Fibroblast of lung (primary cell): ENCODE data around the gene COPRS. TPM values are rescaled to one million over a fixed set of nuclear protein-coding genes. Genes with fewer than 3 reads are reported as not detected.

Experiments used
- DNase-seq, 2 donors: peaks; one replicate each; pipeline versions ENCODE4 v3.0.0 to v3.0.0-alpha.2; 2010; ENCODE audit warnings: low read depth in 2 of 2
- H2AFZ ChIP-seq: 2 replicates; pipeline ENCODE4 v1.5.1; 2012; ENCODE audit warnings: low read length, control low read depth, inconsistent platforms
- H3K27ac ChIP-seq: 2 replicates; pipeline ENCODE4 v1.5.1; 2011; ENCODE audit warnings: low read length, control low read depth; ENCODE audit not compliant: insufficient read depth
- H3K27me3 ChIP-seq: 2 replicates; pipeline ENCODE4 v1.5.1; 2011; ENCODE audit warnings: mild to moderate bottlenecking, low read length; ENCODE audit not compliant: control insufficient read depth, insufficient read depth
- H3K36me3 ChIP-seq: 2 replicates; pipeline ENCODE4 v1.5.1; 2011; ENCODE audit warnings: low read length; ENCODE audit not compliant: control insufficient read depth, insufficient read depth
- H3K4me1 ChIP-seq: 2 replicates; pipeline ENCODE4 v1.5.1; 2011; ENCODE audit warnings: low read length; ENCODE audit not compliant: control insufficient read depth, insufficient read depth; ENCODE audit errors: extremely low read depth
- H3K4me2 ChIP-seq: 2 replicates; pipeline ENCODE4 v1.5.1; 2011; ENCODE audit warnings: low read length, control low read depth; ENCODE audit not compliant: insufficient read depth; ENCODE audit errors: extremely low read depth
- H3K4me3 ChIP-seq, 4 experiments: fragments of 200-600 bp in 1 of 4; sonication (generic) in 1 of 4; replicated peaks in 1 of 4; 2 replicates each; pipeline ENCODE4 v1.5.1; 2011 to 2016; ENCODE audit warnings: low read length in 4 of 4, low read depth in 3 of 4, mild to moderate bottlenecking in 3 of 4, control low read depth in 2 of 4, inconsistent platforms in 1 of 4, mixed read lengths in 1 of 4; ENCODE audit not compliant: insufficient read depth in 1 of 4; ENCODE audit errors: control extremely low read depth in 1 of 4
- H3K79me2 ChIP-seq: 2 replicates; pipeline ENCODE4 v1.5.1; 2012; ENCODE audit warnings: mild to moderate bottlenecking, low read length, inconsistent platforms; ENCODE audit not compliant: control insufficient read depth, insufficient read depth
- H3K9ac ChIP-seq: 2 replicates; pipeline ENCODE4 v1.5.1; 2011; ENCODE audit warnings: mild to moderate bottlenecking, low read length, control low read depth; ENCODE audit not compliant: insufficient read depth
- H3K9me3 ChIP-seq: 2 replicates; pipeline ENCODE4 v1.5.1; 2012; ENCODE audit warnings: low read depth, low read length; ENCODE audit not compliant: control insufficient read depth, insufficient read depth
- H4K20me1 ChIP-seq: 2 replicates; pipeline ENCODE4 v1.5.1; 2011; ENCODE audit warnings: low read length; ENCODE audit not compliant: control insufficient read depth, insufficient read depth; ENCODE audit errors: extremely low read depth
- CTCF ChIP-seq, 2 donors: IDR thresholded peaks in 1 of 2; conservative IDR thresholded peaks in 1 of 2; 1 replicate in 1 of 2; 2 replicates in 1 of 2; pipeline ENCODE4 v1.5.1; 2011 to 2012; ENCODE audit warnings: low read length in 2 of 2, control low read depth in 1 of 2, inconsistent platforms in 1 of 2, low read depth in 1 of 2, mild to moderate bottlenecking in 1 of 2
- EZH2 ChIP-seq: IDR thresholded peaks from 2 replicates; pipeline ENCODE4 v1.5.1; 2012; ENCODE audit warnings: low read length, control low read depth, mild to moderate bottlenecking; ENCODE audit errors: missing control alignments
- polyA plus RNA-seq, 2 donors: library from polyadenylated mRNA; depleted of rRNA in 1 of 2; stranded (reverse) in 1 of 2; unstranded in 1 of 2; fragments of >200 nt; gene quantifications; 2 replicates each; pipeline ENCODE4 v1.2.1, GENCODE V29; 2011 to 2012; ENCODE audit warnings: missing spikeins in 1 of 2
- total RNA-seq: library from RNA; depleted of rRNA; stranded (reverse); fragments of >200 nt; gene quantifications from 2 replicates; pipeline ENCODE4 v1.2.1, GENCODE V29; 2014

The COPRS gene
- total and polyA plus RNA-seq, 2 donors (not counting 1 experiment from before 2014, with no cell fraction given), result 97.9 to 98.7 TPM

GRCh38 chr17:31838636-31839225, 20.3 kb downstream of the COPRS start:
- no peaks in the 10 kb centered on the region for H3K79me2 ChIP-seq
- H3K27ac ChIP-seq, result no peak overlapping the region
- H3K9me3 ChIP-seq, result no peaks in the 10 kb centered on the region
- H2AFZ ChIP-seq, result no peak overlapping the region
- no peaks in the 10 kb centered on the region for H3K36me3 ChIP-seq
- peak; percentile 62 to 64 for DNase-seq
- H3K9ac ChIP-seq, result no peak overlapping the region
- peaks cover 9% of the 10 kb centered on the region for H3K4me1 ChIP-seq
- no peaks in the 10 kb centered on the region for H4K20me1 ChIP-seq
- TF ChIP-seq CTCF (conservative IDR thresholded peaks at IDR 0.05 in 1 of 2, IDR thresholded peaks at IDR 0.05 in 1 of 2; ENCODE audit: low read depth in 1 of 2, low read length in 2 of 2), result no peak
- TF ChIP-seq EZH2, result no peak
- no peaks in the 10 kb centered on the region for H3K27me3 ChIP-seq
- no peak overlapping the region for H3K4me3 ChIP-seq
- H3K4me2 ChIP-seq, result no peak overlapping the region

GRCh38 chr17:31835984-31836383, 23.1 kb downstream of the COPRS start:
- Histone ChIP-seq H3K9me3 (no peaks in the 10 kb centered on the region), H3K9ac (no peak overlapping the region), H3K27me3 (no peaks in the 10 kb centered on the region), H3K36me3 (no peaks in the 10 kb centered on the region), H3K4me3 (no peak overlapping the region), H2AFZ (no peak overlapping the region), H3K4me2 (no peak overlapping the region), H3K79me2 (no peaks in the 10 kb centered on the region), H4K20me1 (no peaks in the 10 kb centered on the region), H3K4me1 (peaks cover 4% of the 10 kb centered on the region), H3K27ac (no peak overlapping the region)
- no peak for DNase-seq
- no peak for TF ChIP-seq EZH2
- TF ChIP-seq CTCF (conservative IDR thresholded peaks at IDR 0.05 in 1 of 2, IDR thresholded peaks at IDR 0.05 in 1 of 2; ENCODE audit: low read depth in 1 of 2, low read length in 2 of 2), result no peak

- H3K79me2 ChIP-seq, result no peaks in the 10 kb centered on the region
- H3K4me1 ChIP-seq, result peaks cover 4% of the 10 kb centered on the region
- no peaks in the 10 kb centered on the region for H3K27me3 ChIP-seq
- no peak for DNase-seq
- H3K9ac ChIP-seq, result no peak overlapping the region
- no peak overlapping the region for H3K4me2 ChIP-seq
- H4K20me1 ChIP-seq, result no peaks in the 10 kb centered on the region
- TF ChIP-seq EZH2 (no peak), CTCF (conservative IDR thresholded peaks at IDR 0.05 in 1 of 2, IDR thresholded peaks at IDR 0.05 in 1 of 2; ENCODE audit: low read depth in 1 of 2, low read length in 2 of 2) (no peak)
- no peak overlapping the region for H3K27ac ChIP-seq
- H3K9me3 ChIP-seq, result no peaks in the 10 kb centered on the region
- no peak overlapping the region for H2AFZ ChIP-seq
- no peaks in the 10 kb centered on the region for H3K36me3 ChIP-seq
- no peak overlapping the region for H3K4me3 ChIP-seq
Measured at GRCh38 chr17:31834448-31834847, 24.6 kb downstream of the COPRS start.
